ENCODE data around the gene TOMM40.

Gene TOMM40

GRCh38 chr19:44939668-44940067 lies 48.6 kb downstream of the TOMM40 start:
- H3K79me2 ChIP-seq (ENCODE audit: control insufficient read depth, insufficient read depth, low read length, poor library complexity) = no peaks in the 10 kb centered on the region
- no peaks in the 10 kb centered on the region for H3K27me3 ChIP-seq (ENCODE audit: insufficient read depth, low read length)
- H3K4me2 ChIP-seq (ENCODE audit: low read length) = no peak overlapping the region
- no peak overlapping the region for H3K4me3 ChIP-seq (ENCODE audit: low read depth, low read length)
- no peak overlapping the region for H3K14ac ChIP-seq (ENCODE audit: low read length)
- no peak overlapping the region for H4K91ac ChIP-seq (ENCODE audit: low read depth, low read length)
- no peaks in the 10 kb centered on the region for H3K9me3 ChIP-seq (ENCODE audit: insufficient read depth, low read depth, low read length)
- no CpG with 5 or more reads among the region's 5 CpGs for WGBS (ENCODE audit: extremely low coverage, insufficient coverage, insufficient read length)
- no peak overlapping the region for H4K12ac ChIP-seq (ENCODE audit: low read depth, low read length)
- no peak overlapping the region for H3K18ac ChIP-seq (ENCODE audit: low read length)
- H3K79me1 ChIP-seq (ENCODE audit: low read length) = no peaks in the 10 kb centered on the region
- H4K8ac ChIP-seq (ENCODE audit: low read depth, low read length) = no peak overlapping the region
- no peak for DNase-seq
- H3K4ac ChIP-seq (ENCODE audit: low read depth, low read length) = no peak overlapping the region
- no peak overlapping the region for H3K23ac ChIP-seq (ENCODE audit: low read length)
- H3K27ac ChIP-seq (ENCODE audit: low read depth, low read length) = no peak overlapping the region
- H3K36me3 ChIP-seq (ENCODE audit: control insufficient read depth in 1 of 2, insufficient read depth in 2 of 2, low read length in 2 of 2) = no peaks in the 10 kb centered on the region
- H2BK120ac ChIP-seq (ENCODE audit: insufficient read depth, low read length, poor library complexity) = no peak overlapping the region
- H3K9ac ChIP-seq (ENCODE audit: low read length) = no peak overlapping the region
- H3K4me1 ChIP-seq (ENCODE audit: control insufficient read depth in 1 of 2, insufficient read depth in 2 of 2, low read length in 2 of 2) = no peaks in the 10 kb centered on the region
- no peak overlapping the region for H2AK5ac ChIP-seq (ENCODE audit: low read length)
- no peak overlapping the region for H2AFZ ChIP-seq (ENCODE audit: insufficient read depth, low read length, poor library complexity)
- no peak overlapping the region for H2BK5ac ChIP-seq (ENCODE audit: low read depth, low read length, poor library complexity)
- no peak overlapping the region for H2BK12ac ChIP-seq (ENCODE audit: low read length)

- Histone ChIP-seq H3K36me3 (ENCODE audit: control insufficient read depth in 1 of 2, insufficient read depth in 2 of 2, low read length in 2 of 2) (no peaks in the 10 kb centered on the region), H3K9ac (ENCODE audit: low read length) (no peak within 1 kb of the TSS), H3K79me2 (ENCODE audit: control insufficient read depth, insufficient read depth, low read length, poor library complexity) (no peaks in the 10 kb centered on the region), H3K23ac (ENCODE audit: low read length) (no peak within 1 kb of the TSS), H3K27ac (ENCODE audit: low read depth, low read length) (no peak within 1 kb of the TSS), H4K91ac (ENCODE audit: low read depth, low read length) (no peak within 1 kb of the TSS), H3K79me1 (ENCODE audit: low read length) (no peaks in the 10 kb centered on the region), H2AFZ (ENCODE audit: insufficient read depth, low read length, poor library complexity) (no peak within 1 kb of the TSS), H3K27me3 (ENCODE audit: insufficient read depth, low read length) (no peaks in the 10 kb centered on the region), H2BK5ac (ENCODE audit: low read depth, low read length, poor library complexity) (no peak within 1 kb of the TSS), H4K12ac (ENCODE audit: low read depth, low read length) (no peak within 1 kb of the TSS), H3K18ac (ENCODE audit: low read length) (no peak within 1 kb of the TSS), H3K4me3 (ENCODE audit: low read depth, low read length) (no peak within 1 kb of the TSS), H2BK12ac (ENCODE audit: low read length) (no peak within 1 kb of the TSS), H4K8ac (ENCODE audit: low read depth, low read length) (no peak within 1 kb of the TSS), H3K4me1 (ENCODE audit: control insufficient read depth in 1 of 2, insufficient read depth in 2 of 2, low read length in 2 of 2) (no peaks in the 10 kb centered on the region), H2BK120ac (ENCODE audit: insufficient read depth, low read length, poor library complexity) (no peak within 1 kb of the TSS), H3K14ac (ENCODE audit: low read length) (no peak within 1 kb of the TSS), H3K9me3 (ENCODE audit: insufficient read depth, low read depth, low read length) (no peaks in the 10 kb centered on the region), H3K4ac (ENCODE audit: low read depth, low read length) (no peak within 1 kb of the TSS), H3K4me2 (ENCODE audit: low read length) (no peak within 1 kb of the TSS), H2AK5ac (ENCODE audit: low read length) (no peak within 1 kb of the TSS)
- DNase-seq = no peak
- WGBS (ENCODE audit: extremely low coverage, insufficient coverage, insufficient read length) = no CpG with 5 or more reads among the region's 14 CpGs
Measured at GRCh38 chr19:44942067-44942571, 51.1 kb downstream of the TOMM40 start, which contains the start of gene APOC4. TSS of gene APOC4 (plus strand) at chr19:44942237. CDS start at chr19:44942278, 41 bp downstream.

- no peak overlapping the region for H3K4me3 ChIP-seq (ENCODE audit: low read depth, low read length)
- no peak overlapping the region for H3K14ac ChIP-seq (ENCODE audit: low read length)
- H2BK120ac ChIP-seq (ENCODE audit: insufficient read depth, low read length, poor library complexity) = no peak overlapping the region
- no peak overlapping the region for H4K8ac ChIP-seq (ENCODE audit: low read depth, low read length)
- WGBS (ENCODE audit: extremely low coverage, insufficient coverage, insufficient read length) = no CpG with 5 or more reads among the region's 10 CpGs
- H2BK12ac ChIP-seq (ENCODE audit: low read length) = no peak overlapping the region
- no peak overlapping the region for H2AK5ac ChIP-seq (ENCODE audit: low read length)
- no peaks in the 10 kb centered on the region for H3K36me3 ChIP-seq (ENCODE audit: control insufficient read depth in 1 of 2, insufficient read depth in 2 of 2, low read length in 2 of 2)
- no peak overlapping the region for H3K18ac ChIP-seq (ENCODE audit: low read length)
- H3K27me3 ChIP-seq (ENCODE audit: insufficient read depth, low read length) = no peaks in the 10 kb centered on the region
- no peaks in the 10 kb centered on the region for H3K9me3 ChIP-seq (ENCODE audit: insufficient read depth, low read depth, low read length)
- H3K79me2 ChIP-seq (ENCODE audit: control insufficient read depth, insufficient read depth, low read length, poor library complexity) = no peaks in the 10 kb centered on the region
- no peak overlapping the region for H4K12ac ChIP-seq (ENCODE audit: low read depth, low read length)
- DNase-seq = peak; percentile 45 to 52
- no peak overlapping the region for H3K4me2 ChIP-seq (ENCODE audit: low read length)
- H2BK5ac ChIP-seq (ENCODE audit: low read depth, low read length, poor library complexity) = no peak overlapping the region
- no peak overlapping the region for H4K91ac ChIP-seq (ENCODE audit: low read depth, low read length)
- no peak overlapping the region for H3K27ac ChIP-seq (ENCODE audit: low read depth, low read length)
- no peak overlapping the region for H3K23ac ChIP-seq (ENCODE audit: low read length)
- no peak overlapping the region for H3K4ac ChIP-seq (ENCODE audit: low read depth, low read length)
- no peaks in the 10 kb centered on the region for H3K79me1 ChIP-seq (ENCODE audit: low read length)
- no peaks in the 10 kb centered on the region for H3K4me1 ChIP-seq (ENCODE audit: control insufficient read depth in 1 of 2, insufficient read depth in 2 of 2, low read length in 2 of 2)
- no peak overlapping the region for H3K9ac ChIP-seq (ENCODE audit: low read length)
- no peak overlapping the region for H2AFZ ChIP-seq (ENCODE audit: insufficient read depth, low read length, poor library complexity)
Measured at GRCh38 chr19:44943801-44944249, 52.8 kb downstream of the TOMM40 start.

- Histone ChIP-seq H3K4me1 (ENCODE audit: control insufficient read depth in 1 of 2, insufficient read depth in 2 of 2, low read length in 2 of 2) (peaks cover 2 to 3% of the 10 kb centered on the region in 2 experiments), H4K91ac (ENCODE audit: low read depth, low read length) (no peak overlapping the region), H3K36me3 (ENCODE audit: control insufficient read depth in 1 of 2, insufficient read depth in 2 of 2, low read length in 2 of 2) (peaks cover 0 to 2% of the 10 kb centered on the region in 2 experiments), H3K27me3 (ENCODE audit: insufficient read depth, low read length) (no peaks in the 10 kb centered on the region), H2BK120ac (ENCODE audit: insufficient read depth, low read length, poor library complexity) (no peak overlapping the region), H3K23ac (ENCODE audit: low read length) (no peak overlapping the region), H4K8ac (ENCODE audit: low read depth, low read length) (no peak overlapping the region), H3K4me2 (ENCODE audit: low read length) (no peak overlapping the region), H3K4ac (ENCODE audit: low read depth, low read length) (no peak overlapping the region), H3K9ac (ENCODE audit: low read length) (no peak overlapping the region), H4K12ac (ENCODE audit: low read depth, low read length) (no peak overlapping the region), H3K79me2 (ENCODE audit: control insufficient read depth, insufficient read depth, low read length, poor library complexity) (no peaks in the 10 kb centered on the region), H2AK5ac (ENCODE audit: low read length) (no peak overlapping the region), H2BK12ac (ENCODE audit: low read length) (no peak overlapping the region), H3K4me3 (ENCODE audit: low read depth, low read length) (no peak overlapping the region), H3K14ac (ENCODE audit: low read length) (no peak overlapping the region), H3K9me3 (ENCODE audit: insufficient read depth, low read depth, low read length) (no peaks in the 10 kb centered on the region), H2AFZ (ENCODE audit: insufficient read depth, low read length, poor library complexity) (no peak overlapping the region), H2BK5ac (ENCODE audit: low read depth, low read length, poor library complexity) (no peak overlapping the region), H3K27ac (ENCODE audit: low read depth, low read length) (no peak overlapping the region), H3K18ac (ENCODE audit: low read length) (no peak overlapping the region), H3K79me1 (ENCODE audit: low read length) (no peaks in the 10 kb centered on the region)
- no CpG with 5 or more reads among the region's 13 CpGs for WGBS (ENCODE audit: extremely low coverage, insufficient coverage, insufficient read length)
- no peak for DNase-seq
Measured at GRCh38 chr19:44947041-44947581, 56.1 kb downstream of the TOMM40 start.

Measured in trophoblast cell (in vitro differentiated cells and primary cell).